GM12878 (cell line): ENCODE measurements around the gene GALNT18. TPM values are rescaled to one million over a fixed set of nuclear protein-coding genes. Genes with fewer than 3 reads are reported as not detected.

Experiments used
- ATAC-seq: fragments of 200-7000 bp; cut with Tn5 transposase; 3 replicates; pipeline ENCODE4 v1.9.1; 2020; ENCODE audit warnings: mild to moderate bottlenecking, moderate library complexity
- BruUV-seq: library from RNA; stranded (reverse); fragments of 400-500 nt; replicated peaks from 2 replicates; lab custom pipeline; 2021; lab: Mats Ljungman, UMichigan
- CTCF ChIA-PET: fragments of 300-600 bp; sonication (Branson Sonifier 250); formaldehyde crosslinking; extraction: SDS; loops from one replicate; lab custom pipeline; 2021; ENCODE audit warnings: inconsistent platforms; lab: Yijun Ruan, JAX
- POLR2A ChIA-PET: fragments of 350-600 bp; formaldehyde crosslinking; extraction: SDS; loops from one replicate; lab custom pipeline; 2021; ENCODE audit warnings: inconsistent platforms; lab: Charles Lee
- RAD21 ChIA-PET: fragments of 300-600 bp; sonication (Branson Sonifier 250); formaldehyde crosslinking; loops from one replicate; lab custom pipeline; 2023; ENCODE audit warnings: antibody characterized with exemption; ENCODE audit not compliant: unreplicated experiment; lab: Charles Lee
- SMC1A ChIA-PET: fragments of 300-600 bp; sonication (Branson Sonifier 250); formaldehyde crosslinking; loops from one replicate; lab custom pipeline; 2023; ENCODE audit not compliant: unreplicated experiment, uncharacterized antibody; lab: Charles Lee
- DNase-seq: peaks from one replicate; pipeline ENCODE4 v3.0.0-alpha.2; 2011; ENCODE audit warnings: low read depth, low spot score
- FAIRE-seq: peaks from 3 replicates; lab custom pipeline; 2011; peaks lifted over from hg19 to GRCh38; lab: Jason Lieb, UNC
- H2AFZ ChIP-seq: 2 replicates; pipeline ENCODE4 v1.6.0; 2011; ENCODE audit warnings: low read depth, low read length, control low read depth; ENCODE audit not compliant: control insufficient read depth
- H3K27ac ChIP-seq: 2 replicates; pipeline ENCODE4 v1.5.1; 2011; ENCODE audit warnings: control low read depth; ENCODE audit not compliant: control insufficient read depth, insufficient read depth
- H3K27me3 ChIP-seq, 2 experiments: replicated peaks in 1 of 2; 2 replicates each; pipeline versions ENCODE4 v1.6.0 to v1.6.1; 2011; ENCODE audit warnings: low read length in 1 of 2; ENCODE audit not compliant: control insufficient read depth in 2 of 2, insufficient read depth in 2 of 2
- H3K36me3 ChIP-seq, 2 experiments: 2 replicates each; pipeline ENCODE4 v1.5.1; 2011; ENCODE audit warnings: low read length in 1 of 2; ENCODE audit not compliant: control insufficient read depth in 2 of 2, insufficient read depth in 2 of 2
- H3K4me1 ChIP-seq: 2 replicates; pipeline ENCODE4 v1.6.1; 2011; ENCODE audit warnings: mild to moderate bottlenecking, low read length, moderate library complexity, mixed read lengths; ENCODE audit not compliant: control insufficient read depth, insufficient read depth
- H3K4me2 ChIP-seq: 2 replicates; pipeline ENCODE4 v1.6.0; 2011; ENCODE audit warnings: control low read depth; ENCODE audit not compliant: control insufficient read depth, insufficient read depth
- H3K4me3 ChIP-seq: fragments of 200-600 bp; sonication (generic); 2 replicates; pipeline ENCODE4 v1.5.1; 2016
- H3K79me2 ChIP-seq: 2 replicates; pipeline ENCODE4 v1.6.0; 2011; ENCODE audit warnings: low read length; ENCODE audit not compliant: control insufficient read depth, insufficient read depth
- H3K9ac ChIP-seq: 2 replicates; pipeline ENCODE4 v1.8.0; 2011; ENCODE audit warnings: low read length, control low read depth, mixed read lengths; ENCODE audit not compliant: control insufficient read depth, insufficient read depth
- H3K9me3 ChIP-seq: replicated peaks from 3 replicates; pipeline ENCODE4 v1.5.1; 2011; ENCODE audit warnings: mild to moderate bottlenecking, low read length; ENCODE audit not compliant: control insufficient read depth, insufficient read depth
- H4K20me1 ChIP-seq: 2 replicates; pipeline ENCODE4 v1.6.0; 2011; ENCODE audit not compliant: control insufficient read depth, insufficient read depth
- CEBPZ ChIP-seq: fragments of 150-350 bp; IDR thresholded peaks from 2 replicates; pipeline ENCODE4 v1.6.1; 2016; ENCODE audit warnings: low read depth, low read length
- ESRRA ChIP-seq: IDR thresholded peaks from 2 replicates; pipeline ENCODE4 v1.6.1; 2012; ENCODE audit warnings: mild to moderate bottlenecking, low read length, improper control_type of control experiment
- MEF2A ChIP-seq: IDR thresholded peaks from 2 replicates; pipeline ENCODE4 v1.6.1; 2011; ENCODE audit warnings: low read depth, mild to moderate bottlenecking, low read length, moderate library complexity; ENCODE audit not compliant: insufficient read depth
- PBX3 ChIP-seq: IDR thresholded peaks from 2 replicates; pipeline ENCODE4 v1.6.1; 2011; ENCODE audit warnings: mild to moderate bottlenecking, low read depth, low read length, moderate library complexity; ENCODE audit not compliant: insufficient replicate concordance
- SKIL ChIP-seq: fragments of 450-650 bp; IDR thresholded peaks from 2 replicates; pipeline ENCODE4 v1.6.1; 2017; ENCODE audit warnings: mild to moderate bottlenecking, low read depth, inconsistent platforms; ENCODE audit not compliant: poor library complexity, severe bottlenecking
- SMARCA5 ChIP-seq: fragments of 450-650 bp; IDR thresholded peaks from 2 replicates; pipeline ENCODE4 v1.6.1; 2017; ENCODE audit warnings: mild to moderate bottlenecking
- SRF ChIP-seq, 2 experiments: IDR thresholded peaks; 2 replicates each; pipeline ENCODE4 v1.6.1; 2011; ENCODE audit warnings: low read depth in 2 of 2, low read length in 2 of 2, mild to moderate bottlenecking in 1 of 2, moderate library complexity in 1 of 2
- ZNF207 ChIP-seq: fragments of 450-650 bp; IDR thresholded peaks from 2 replicates; pipeline ENCODE4 v1.6.1; 2014; ENCODE audit warnings: antibody characterized with exemption, mild to moderate bottlenecking, borderline replicate concordance
- WGBS: methylation state at CpG from one replicate; pipeline ENCODE4 v1.1.6; 2016; ENCODE audit warnings: low lambda C conversion rate; ENCODE audit not compliant: insufficient replicate concordance, insufficient coverage; ENCODE audit errors: missing lambda C conversion rate; 5-methylcytosine and 5-hydroxymethylcytosine counted together
- in situ Hi-C: fragments of 300-500 bp; cut with MboI; formaldehyde crosslinking; loops from 9 replicates; pipeline ENCODE4 v1.14.3; 2018; ENCODE audit warnings: mixed read lengths
- intact Hi-C: fragments of 100-400 bp; cut with micrococcal nuclease; formaldehyde crosslinking; loops from one replicate; pipeline ENCODE4 v1.14.2; 2022; ENCODE audit not compliant: unreplicated experiment
- polyA plus RNA-seq, 11 experiments: library from polyadenylated mRNA; depleted of rRNA in 4 of 11; unstranded in 6 of 11; stranded (reverse) in 5 of 11; fragments of >200 nt; fragmentation: Nextera tagmentation in 4 of 11; fragmentation: Illumina TruSeq in 1 of 11; extraction: Ambion mirVana in 4 of 11; extraction: Trizol in 1 of 11; gene quantifications; 1 replicate in 1 of 11; 2 replicates in 10 of 11; pipeline versions ENCODE4 v1.2.1 to v1.2.3, GENCODE V29; 2011 to 2016; ENCODE audit warnings: inconsistent platforms in 2 of 11, missing spikeins in 2 of 11, low read depth in 1 of 11
- total RNA-seq, 4 experiments: library from RNA; depleted of rRNA in 3 of 4; stranded (reverse); fragments of >200 nt in 3 of 4; fragmentation: Illumina TruSeq in 1 of 4; extraction: Trizol in 1 of 4; gene quantifications; 2 replicates each; pipeline versions ENCODE4 v1.2.1 to v1.2.3, GENCODE V29; 2013 to 2021
- TF ChIP-seq, protein P1 (sequence below): IDR thresholded peaks from 2 replicates; pipeline ENCODE4 v1.6.1; 2012; ENCODE audit warnings: low read depth, low read length, improper control_type of control experiment
- TF ChIP-seq, protein P2 (sequence below): fragments of 450-650 bp; formaldehyde crosslinking; IDR thresholded peaks from 2 replicates; pipeline ENCODE4 v1.4.0; 2020; ENCODE audit warnings: mild to moderate bottlenecking, moderate library complexity

GALNT18 gene
- total and polyA plus RNA-seq, 10 of the 15 experiments (the other 5 are each of a cell fraction or from before 2014, with no cell fraction given): 1.2 to 14.2 (median 6.3) TPM

GRCh38 chr11:11260903-11261302 is 360.9 kb downstream of the GALNT18 start:
- no peak overlapping the region for H3K4me3 ChIP-seq
- SMC1A ChIA-PET: interaction anchor here (1.1 to 3.6 kb wide), 6 partner anchors 16 to 233 kb away, joined by 3 to 12 read pairs (median 4); no protein-coding TSS in a partner anchor
- H3K9me3 ChIP-seq: no peaks in the 10 kb centered on the region
- no peaks in the 10 kb centered on the region for H3K79me2 ChIP-seq
- no peaks in the 10 kb centered on the region for H4K20me1 ChIP-seq
- CTCF ChIA-PET: interaction anchor here (0.9 to 7.7 kb wide), 4 partner anchors 16 to 233 kb away, joined by 3 to 70 read pairs (median 21); no protein-coding TSS in a partner anchor
- RAD21 ChIA-PET: interaction anchor here (1.1 to 1.2 kb wide), 2 partner anchors 16 to 327 kb away, joined by 3 to 4 read pairs; no protein-coding TSS in a partner anchor
- H3K9ac ChIP-seq: no peak overlapping the region
- WGBS: 62% methylated on average over 4 of the region's 4 CpGs
- intact Hi-C loops: loop anchor here (5.0 kb wide), 1 partner anchor 329 kb away; no protein-coding TSS in a partner anchor
- H3K4me2 ChIP-seq: no peak overlapping the region
- no peak for DNase-seq
- in situ Hi-C loops: no loop called here
- peaks cover 17% of the 10 kb centered on the region for H3K4me1 ChIP-seq
- no TSS peak for BruUV-seq
- ATAC-seq: no peak
- H3K27me3 ChIP-seq: no peaks in the 10 kb centered on the region; a peak in 1 of 4 replicates
- H2AFZ ChIP-seq: no peak overlapping the region
- FAIRE-seq: no peak
- H3K27ac ChIP-seq: no peak overlapping the region
- H3K36me3 ChIP-seq: no peaks in the 10 kb centered on the region; a peak in 1 of 4 replicates
- POLR2A ChIA-PET: no interaction called here
- no peak for TF ChIP-seq MEF2A
- no peak for TF ChIP-seq SKIL
- TF ChIP-seq PBX3: no peak
- TF ChIP-seq ESRRA: no peak
- TF ChIP-seq CEBPZ: no peak
- TF ChIP-seq, protein P1, sequence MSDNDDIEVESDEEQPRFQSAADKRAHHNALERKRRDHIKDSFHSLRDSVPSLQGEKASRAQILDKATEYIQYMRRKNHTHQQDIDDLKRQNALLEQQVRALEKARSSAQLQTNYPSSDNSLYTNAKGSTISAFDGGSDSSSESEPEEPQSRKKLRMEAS: no peak
- TF ChIP-seq SRF (IDR thresholded peaks at IDR 0.05; ENCODE audit: low read depth in 2 of 2, low read length in 2 of 2): no peak
- TF ChIP-seq, protein P2, sequence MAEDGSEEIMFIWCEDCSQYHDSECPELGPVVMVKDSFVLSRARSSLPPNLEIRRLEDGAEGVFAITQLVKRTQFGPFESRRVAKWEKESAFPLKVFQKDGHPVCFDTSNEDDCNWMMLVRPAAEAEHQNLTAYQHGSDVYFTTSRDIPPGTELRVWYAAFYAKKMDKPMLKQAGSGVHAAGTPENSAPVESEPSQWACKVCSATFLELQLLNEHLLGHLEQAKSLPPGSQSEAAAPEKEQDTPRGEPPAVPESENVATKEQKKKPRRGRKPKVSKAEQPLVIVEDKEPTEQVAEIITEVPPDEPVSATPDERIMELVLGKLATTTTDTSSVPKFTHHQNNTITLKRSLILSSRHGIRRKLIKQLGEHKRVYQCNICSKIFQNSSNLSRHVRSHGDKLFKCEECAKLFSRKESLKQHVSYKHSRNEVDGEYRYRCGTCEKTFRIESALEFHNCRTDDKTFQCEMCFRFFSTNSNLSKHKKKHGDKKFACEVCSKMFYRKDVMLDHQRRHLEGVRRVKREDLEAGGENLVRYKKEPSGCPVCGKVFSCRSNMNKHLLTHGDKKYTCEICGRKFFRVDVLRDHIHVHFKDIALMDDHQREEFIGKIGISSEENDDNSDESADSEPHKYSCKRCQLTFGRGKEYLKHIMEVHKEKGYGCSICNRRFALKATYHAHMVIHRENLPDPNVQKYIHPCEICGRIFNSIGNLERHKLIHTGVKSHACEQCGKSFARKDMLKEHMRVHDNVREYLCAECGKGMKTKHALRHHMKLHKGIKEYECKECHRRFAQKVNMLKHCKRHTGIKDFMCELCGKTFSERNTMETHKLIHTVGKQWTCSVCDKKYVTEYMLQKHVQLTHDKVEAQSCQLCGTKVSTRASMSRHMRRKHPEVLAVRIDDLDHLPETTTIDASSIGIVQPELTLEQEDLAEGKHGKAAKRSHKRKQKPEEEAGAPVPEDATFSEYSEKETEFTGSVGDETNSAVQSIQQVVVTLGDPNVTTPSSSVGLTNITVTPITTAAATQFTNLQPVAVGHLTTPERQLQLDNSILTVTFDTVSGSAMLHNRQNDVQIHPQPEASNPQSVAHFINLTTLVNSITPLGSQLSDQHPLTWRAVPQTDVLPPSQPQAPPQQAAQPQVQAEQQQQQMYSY (CRISPR knock-in tag): no peak
- TF ChIP-seq SMARCA5: no peak
- no peak for TF ChIP-seq ZNF207
